Hepatocyte (in vitro differentiated cells): ENCODE measurements around the gene DAB1. TPM values are rescaled to one million over a fixed set of nuclear protein-coding genes. Genes with fewer than 3 reads are reported as not detected.
A peak's percentile ranks its signal among the peaks of the same experiment; 100 is the strongest.

Experiments
- DNase-seq: peaks from one replicate; pipeline ENCODE4 v3.0.0-alpha.2; 2016; ENCODE audit warnings: low spot score
- H2AFZ ChIP-seq: fragments of 200-600 bp; sonication (generic); 2 replicates; pipeline ENCODE4 v1.6.0; 2016; ENCODE audit warnings: antibody characterized with exemption, mild to moderate bottlenecking
- H3K27ac ChIP-seq: fragments of 200-600 bp; sonication (generic); 2 replicates; pipeline ENCODE4 v1.5.1; 2016; ENCODE audit warnings: mild to moderate bottlenecking
- H3K27me3 ChIP-seq: fragments of 200-600 bp; sonication (generic); 2 replicates; pipeline ENCODE4 v1.6.1; 2016
- H3K36me3 ChIP-seq: fragments of 200-600 bp; sonication (generic); replicated peaks from 2 replicates; pipeline ENCODE4 v1.5.1; 2016; ENCODE audit warnings: low read depth; ENCODE audit not compliant: insufficient read depth
- H3K4me1 ChIP-seq: fragments of 200-600 bp; sonication (generic); 2 replicates; pipeline ENCODE4 v1.5.1; 2016; ENCODE audit warnings: mild to moderate bottlenecking, moderate library complexity; ENCODE audit not compliant: insufficient read depth
- H3K4me2 ChIP-seq: fragments of 200-600 bp; sonication (generic); 2 replicates; pipeline ENCODE4 v1.6.0; 2016
- H3K4me3 ChIP-seq: fragments of 200-600 bp; sonication (generic); 2 replicates; pipeline ENCODE4 v1.5.1; 2016; ENCODE audit warnings: mild to moderate bottlenecking
- H3K79me2 ChIP-seq: fragments of 200-600 bp; sonication (generic); 2 replicates; pipeline ENCODE4 v1.6.0; 2017; ENCODE audit warnings: mild to moderate bottlenecking
- H3K9me2 ChIP-seq: fragments of 200-600 bp; sonication (generic); replicated peaks from 2 replicates; pipeline ENCODE4 v1.6.0; 2017; ENCODE audit warnings: mild to moderate bottlenecking; ENCODE audit not compliant: insufficient read depth
- H3K9me3 ChIP-seq: fragments of 200-600 bp; sonication (generic); 2 replicates; pipeline ENCODE4 v1.5.1; 2016; ENCODE audit warnings: low read depth, mild to moderate bottlenecking
- H4K20me1 ChIP-seq: fragments of 200-600 bp; sonication (generic); 2 replicates; pipeline ENCODE4 v1.6.0; 2016; ENCODE audit warnings: mild to moderate bottlenecking; ENCODE audit not compliant: insufficient read depth, poor library complexity, severe bottlenecking
- CTCF ChIP-seq: fragments of 200-600 bp; sonication (generic); IDR thresholded peaks from 2 replicates; pipeline ENCODE4 v1.5.1; 2016; ENCODE audit warnings: antibody characterized with exemption, mild to moderate bottlenecking; ENCODE audit not compliant: poor library complexity
- EZH2 ChIP-seq: fragments of 200-600 bp; sonication (generic); IDR thresholded peaks from 2 replicates; pipeline ENCODE4 v1.6.1; 2016; ENCODE audit warnings: antibody characterized with exemption, mild to moderate bottlenecking, borderline replicate concordance
- EZH2phosphoT487 ChIP-seq: fragments of 200-600 bp; sonication (generic); IDR thresholded peaks from one replicate; pipeline ENCODE4 v1.6.1; 2018; ENCODE audit warnings: antibody characterized with exemption, mild to moderate bottlenecking, low read depth, moderate library complexity; ENCODE audit not compliant: unreplicated experiment, severe bottlenecking
- WGBS: methylation state at CpG from one replicate; pipeline ENCODE4 v1.1.6; 2016; ENCODE audit warnings: low lambda C conversion rate; ENCODE audit errors: missing lambda C conversion rate; 5-methylcytosine and 5-hydroxymethylcytosine counted together
- polyA plus RNA-seq: library from polyadenylated mRNA; unstranded; fragments of >200 nt; fragmentation: Nextera tagmentation; extraction: Ambion mirVana; gene quantifications from 2 replicates; pipeline ENCODE4 v1.2.1, GENCODE V29; 2016
- total RNA-seq: library from RNA; depleted of rRNA; stranded (reverse); fragments of >200 nt; gene quantifications from 2 replicates; pipeline ENCODE4 v1.2.3, GENCODE V29; 2014

The DAB1 gene
- total and polyA plus RNA-seq, 2 experiments from 2014 or later = 19.5 to 37.6 TPM

- Histone ChIP-seq H2AFZ (no peak overlapping the region), H3K4me3 (no peak overlapping the region), H3K4me2 (peak overlapping the region; percentile 15), H3K4me1 (peaks cover 28% of the 10 kb centered on the region), H3K27ac (peak overlapping the region; percentile 94), H3K27me3 (no peaks in the 10 kb centered on the region), H4K20me1 (no peaks in the 10 kb centered on the region), H3K9me3 (no peaks in the 10 kb centered on the region), H3K36me3 (no peaks in the 10 kb centered on the region), H3K9me2 (no peaks in the 10 kb centered on the region), H3K79me2 (no peaks in the 10 kb centered on the region)
- TF ChIP-seq EZH2 (no peak), CTCF (no peak), EZH2phosphoT487 (no peak)
- WGBS = 26% methylated on average over 5 of the region's 5 CpGs
- DNase-seq = peak; percentile 44
Measured at GRCh38 chr1:57281324-57281723, 142.5 kb downstream of the DAB1 start.

- no peaks in the 10 kb centered on the region for H3K9me3 ChIP-seq
- H3K79me2 ChIP-seq = no peaks in the 10 kb centered on the region
- no peak overlapping the region for H2AFZ ChIP-seq
- H3K36me3 ChIP-seq = no peaks in the 10 kb centered on the region
- no peak overlapping the region for H3K4me3 ChIP-seq
- DNase-seq = peak; percentile 78
- WGBS = 39% methylated on average over 3 of the region's 3 CpGs
- H3K4me1 ChIP-seq = peaks cover 28% of the 10 kb centered on the region
- H3K4me2 ChIP-seq = peak overlapping the region; percentile 15
- TF ChIP-seq EZH2 (no peak), CTCF (no peak), EZH2phosphoT487 (no peak)
- no peaks in the 10 kb centered on the region for H3K27me3 ChIP-seq
- H4K20me1 ChIP-seq = no peaks in the 10 kb centered on the region
- H3K9me2 ChIP-seq = no peaks in the 10 kb centered on the region
- peak overlapping the region; percentile 94 for H3K27ac ChIP-seq
Measured at GRCh38 chr1:57279909-57280666, 143.8 kb downstream of the DAB1 start.

GRCh38 chr1:57278558-57278957 is 145.3 kb downstream of the DAB1 start:
- H3K27ac ChIP-seq = peak overlapping the region; percentile 83
- H3K4me1 ChIP-seq = peaks cover 28% of the 10 kb centered on the region
- H3K36me3 ChIP-seq = no peaks in the 10 kb centered on the region
- DNase-seq = no peak
- WGBS = 78% methylated on average over 3 of the region's 3 CpGs
- no peaks in the 10 kb centered on the region for H3K27me3 ChIP-seq
- no peak overlapping the region for H3K4me2 ChIP-seq
- no peaks in the 10 kb centered on the region for H3K9me3 ChIP-seq
- no peaks in the 10 kb centered on the region for H3K79me2 ChIP-seq
- no peak overlapping the region for H3K4me3 ChIP-seq
- no peaks in the 10 kb centered on the region for H4K20me1 ChIP-seq
- TF ChIP-seq CTCF = no peak
- TF ChIP-seq EZH2phosphoT487 = no peak
- TF ChIP-seq EZH2 = no peak
- no peaks in the 10 kb centered on the region for H3K9me2 ChIP-seq
- no peak overlapping the region for H2AFZ ChIP-seq
